HG02970 (cell line): ENCODE measurements around the gene PDK2.

Experiments used
- ATAC-seq: cut with Tn5 transposase; IDR thresholded peaks from one replicate; pipeline ENCODE4 v1.9.1; 2021; ENCODE audit warnings: mild to moderate bottlenecking, moderate library complexity, moderate number of reproducible peaks; ENCODE audit not compliant: unreplicated experiment, low FRiP score

PDK2 gene

GRCh38 chr17:50094753-50095619 is at the start of gene PDK2:
PDK2 (plus strand) TSS chr17:50095351; CDS start chr17:50095436, 85 bp downstream.
- peak; percentile 85 for ATAC-seq

- ATAC-seq = no peak
Measured at GRCh38 chr17:50046179-50046578, 49.0 kb upstream of the PDK2 start.

- no peak for ATAC-seq
Measured at GRCh38 chr17:50046667-50047066, 48.5 kb upstream of the PDK2 start.

GRCh38 chr17:50047083-50047482 is 48.1 kb upstream of the PDK2 start:
- ATAC-seq = no peak

GRCh38 chr17:50047488-50048126 is 47.5 kb upstream of the PDK2 start:
- no peak for ATAC-seq

GRCh38 chr17:50048146-50048720 is 46.9 kb upstream of the PDK2 start:
- ATAC-seq = no peak

GRCh38 chr17:50048988-50049387 is 46.2 kb upstream of the PDK2 start:
- no peak for ATAC-seq

- ATAC-seq = no peak
Measured at GRCh38 chr17:50049636-50050035, 45.5 kb upstream of the PDK2 start.

GRCh38 chr17:50050431-50051032 is 44.6 kb upstream of the PDK2 start:
- ATAC-seq = no peak

GRCh38 chr17:50051082-50051576 is 44.0 kb upstream of the PDK2 start:
- no peak for ATAC-seq

GRCh38 chr17:50051606-50052005 is 43.5 kb upstream of the PDK2 start:
- no peak for ATAC-seq

GRCh38 chr17:50052241-50052796 is 42.8 kb upstream of the PDK2 start:
- no peak for ATAC-seq

- no peak for ATAC-seq
Measured at GRCh38 chr17:50052822-50053653, 42.1 kb upstream of the PDK2 start.

GRCh38 chr17:50053654-50053960 is 41.5 kb upstream of the PDK2 start:
- no peak for ATAC-seq

GRCh38 chr17:50055055-50055425 is 40.1 kb upstream of the PDK2 start:
- no peak for ATAC-seq

- no peak for ATAC-seq
Measured at GRCh38 chr17:50055426-50056216, 39.5 kb upstream of the PDK2 start, which contains the start of gene ITGA3. ITGA3 (plus strand) TSS chr17:50056110; CDS start chr17:50056440, 330 bp downstream.

GRCh38 chr17:50056217-50056960 is 38.8 kb upstream of the PDK2 start:
- ATAC-seq = no peak

- no peak for ATAC-seq
Measured at GRCh38 chr17:50056961-50057330, 38.2 kb upstream of the PDK2 start.
